B cell (primary cell): ENCODE results near the gene RAD51B. TPM values are rescaled to one million over a fixed set of nuclear protein-coding genes. Genes with fewer than 3 reads are reported as not detected.

Source experiments
- ATAC-seq: fragments of 200-7000 bp; cut with Tn5 transposase; one replicate; pipeline ENCODE4 v1.10.0; 2021; ENCODE audit warnings: low read depth, mild to moderate bottlenecking, moderate number of reproducible peaks, moderate library complexity
- CTCF ChIA-PET: fragments of 350-600 bp; sonication (Branson Sonifier 250); formaldehyde crosslinking; loops from one replicate; lab custom pipeline; 2021; ENCODE audit warnings: antibody characterized with exemption, inconsistent platforms; lab: Charles Lee
- POLR2A ChIA-PET: fragments of 350-600 bp; sonication (Branson Sonifier 250); formaldehyde crosslinking; loops from one replicate; lab custom pipeline; 2021; ENCODE audit warnings: antibody characterized with exemption; lab: Charles Lee
- DNase-seq: peaks from one replicate; pipeline ENCODE4 v3.0.0; 2013
- H2AFZ ChIP-seq: 2 replicates; pipeline ENCODE4 v1.6.1; 2012; ENCODE audit warnings: mild to moderate bottlenecking, low read depth, low read length; ENCODE audit not compliant: insufficient read depth, poor library complexity, severe bottlenecking
- H3K27ac ChIP-seq, 2 donors: 1 replicate in 1 of 2; 2 replicates in 1 of 2; pipeline ENCODE4 v1.5.1; 2012 to 2013; ENCODE audit warnings: low read length in 2 of 2, mild to moderate bottlenecking in 2 of 2, moderate library complexity in 1 of 2
- H3K27me3 ChIP-seq, 4 experiments: fragments of 200-600 bp in 1 of 4; sonication (generic) in 1 of 4; replicated peaks in 1 of 4; 1 replicate in 2 of 4; 2 replicates in 2 of 4; pipeline versions ENCODE4 v1.6.1 to v1.7.0; 2013 to 2016; ENCODE audit warnings: low read length in 3 of 4, mild to moderate bottlenecking in 2 of 4, mixed read lengths in 1 of 4, moderate library complexity in 1 of 4; ENCODE audit not compliant: insufficient read depth in 4 of 4, control insufficient read depth in 3 of 4; ENCODE audit errors: control extremely low read depth in 1 of 4
- H3K36me3 ChIP-seq, 2 experiments: replicated peaks in 1 of 2; 1 replicate in 1 of 2; 2 replicates in 1 of 2; pipeline versions ENCODE4 v1.6.1 to v1.7.1; 2013; ENCODE audit warnings: low read length in 1 of 2; ENCODE audit not compliant: insufficient read depth in 2 of 2, control insufficient read depth in 1 of 2; ENCODE audit errors: control extremely low read depth in 1 of 2, extremely low read depth in 1 of 2
- H3K4me1 ChIP-seq, 2 donors: fragments of 200-600 bp in 1 of 2; sonication (generic) in 1 of 2; 1 replicate in 1 of 2; 2 replicates in 1 of 2; pipeline versions ENCODE4 v1.5.1 to v1.6.1; 2013 to 2017; ENCODE audit warnings: low read length in 2 of 2; ENCODE audit not compliant: control insufficient read depth in 2 of 2, insufficient read depth in 2 of 2
- H3K4me2 ChIP-seq: replicated peaks from 2 replicates; pipeline ENCODE3; 2012; ENCODE audit warnings: mild to moderate bottlenecking, low read depth, low read length; ENCODE audit not compliant: poor library complexity, severe bottlenecking
- H3K4me3 ChIP-seq, 5 experiments: fragments of 200-600 bp in 1 of 5; sonication (generic) in 1 of 5; 1 replicate in 3 of 5; 2 replicates in 2 of 5; pipeline versions ENCODE4 v1.5.1 to v1.7.0; 2011 to 2016; ENCODE audit warnings: low read length in 4 of 5, mild to moderate bottlenecking in 4 of 5, low read depth in 2 of 5, control low read depth in 1 of 5, moderate library complexity in 1 of 5; ENCODE audit not compliant: insufficient read depth in 1 of 5; ENCODE audit errors: control extremely low read depth in 1 of 5, extremely low read depth in 1 of 5
- H3K79me2 ChIP-seq: fragments of 200-600 bp; sonication (generic); one replicate; pipeline ENCODE4 v1.6.0; 2016; ENCODE audit warnings: low read length; ENCODE audit not compliant: control insufficient read depth, insufficient read depth
- H3K9ac ChIP-seq: fragments of 200-600 bp; sonication (generic); 2 replicates; pipeline ENCODE4 v1.6.1; 2017; ENCODE audit warnings: mild to moderate bottlenecking, low read length, moderate library complexity
- H3K9me3 ChIP-seq, 3 donors: one replicate each; pipeline versions ENCODE4 v1.6.1 to v1.7.1; 2013; ENCODE audit warnings: low read length in 2 of 3; ENCODE audit not compliant: control insufficient read depth in 2 of 3, insufficient read depth in 1 of 3; ENCODE audit errors: control extremely low read depth in 1 of 3
- H4K20me1 ChIP-seq: 2 replicates; pipeline ENCODE4 v1.6.0; 2012; ENCODE audit warnings: mild to moderate bottlenecking, low read length; ENCODE audit not compliant: insufficient read depth, control insufficient read depth, poor library complexity, severe bottlenecking
- H3K27ac Mint-ChIP-seq: one replicate; pipeline ENCODE4 v1.8.0; 2021; ENCODE audit warnings: mixed read lengths
- H3K27me3 Mint-ChIP-seq: one replicate; pipeline ENCODE4 v1.8.0; 2021; ENCODE audit warnings: mixed read lengths
- H3K4me1 Mint-ChIP-seq: one replicate; pipeline ENCODE4 v1.8.0; 2021; ENCODE audit warnings: mixed read lengths
- H3K4me3 Mint-ChIP-seq: one replicate; pipeline ENCODE4 v1.8.0; 2021; ENCODE audit warnings: mixed read lengths
- H3K9me3 Mint-ChIP-seq: one replicate; pipeline ENCODE4 v1.8.0; 2022; ENCODE audit warnings: mixed read lengths; ENCODE audit not compliant: insufficient read depth
- EZH2 ChIP-seq: IDR thresholded peaks from 2 replicates; pipeline ENCODE4 v1.6.1; 2012; ENCODE audit warnings: borderline replicate concordance, low read depth, mild to moderate bottlenecking, moderate library complexity, low read length; ENCODE audit not compliant: insufficient read depth, poor library complexity, severe bottlenecking
- WGBS: methylation state at CpG from one replicate; pipeline ENCODE4 v1.1.5; 2013; ENCODE audit warnings: missing lambda C conversion rate; ENCODE audit not compliant: insufficient coverage; 5-methylcytosine and 5-hydroxymethylcytosine counted together
- intact Hi-C: fragments of 100-400 bp; cut with micrococcal nuclease; formaldehyde crosslinking; loops from one replicate; pipeline ENCODE4 v1.10.0; 2022
- polyA plus RNA-seq: library from polyadenylated mRNA; depleted of rRNA; stranded (reverse); fragments of >200 nt; gene quantifications from 2 replicates; pipeline ENCODE4 v1.2.3, GENCODE V29; 2012
- total RNA-seq, 2 donors: library from RNA; stranded (reverse); fragments of 120-200 nt in 1 of 2; gene quantifications; 1 replicate in 1 of 2; 2 replicates in 1 of 2; pipeline versions ENCODE4 v1.2.3 to v1.2.4, GENCODE V29; 2013 to 2022
- TF ChIP-seq, protein P1 (sequence below): fragments of 200-600 bp; IDR thresholded peaks from one replicate; pipeline ENCODE4 v1.8.0; 2022; ENCODE audit warnings: antibody characterized with exemption, mild to moderate bottlenecking

Gene RAD51B
- total and polyA plus RNA-seq, 2 donors (not counting 1 experiment from before 2014, with no cell fraction given) = 6.5 to 60.6 TPM

GRCh38 chr14:68766299-68767247 lies 947.0 kb downstream of the RAD51B start:
- Histone ChIP-seq H3K36me3 (no peaks in the 10 kb centered on the region), H3K4me3 (no peak overlapping the region), H3K9me3 (no peaks in the 10 kb centered on the region), H4K20me1 (no peaks in the 10 kb centered on the region), H3K27me3 (no peaks in the 10 kb centered on the region), H2AFZ (no peak overlapping the region), H3K27ac (no peak overlapping the region), H3K4me1 (peaks cover 3 to 6% of the 10 kb centered on the region in 2 donors), H3K79me2 (no peaks in the 10 kb centered on the region), H3K4me2 (no peak overlapping the region), H3K9ac (no peak overlapping the region)
- H3K9me3 Mint-ChIP-seq = no peaks in the 10 kb centered on the region
- no peak for TF ChIP-seq EZH2
- H3K27ac Mint-ChIP-seq = no peak overlapping the region
- ChIA-PET CTCF (no interaction called here), POLR2A (no interaction called here)
- H3K27me3 Mint-ChIP-seq = no peaks in the 10 kb centered on the region
- intact Hi-C loops = no loop called here
- WGBS = 88% methylated on average over 5 of the region's 7 CpGs
- ATAC-seq = no peak
- DNase-seq = no peak
- peaks cover 4% of the 10 kb centered on the region for H3K4me1 Mint-ChIP-seq
- no peak overlapping the region for H3K4me3 Mint-ChIP-seq

DNA sequence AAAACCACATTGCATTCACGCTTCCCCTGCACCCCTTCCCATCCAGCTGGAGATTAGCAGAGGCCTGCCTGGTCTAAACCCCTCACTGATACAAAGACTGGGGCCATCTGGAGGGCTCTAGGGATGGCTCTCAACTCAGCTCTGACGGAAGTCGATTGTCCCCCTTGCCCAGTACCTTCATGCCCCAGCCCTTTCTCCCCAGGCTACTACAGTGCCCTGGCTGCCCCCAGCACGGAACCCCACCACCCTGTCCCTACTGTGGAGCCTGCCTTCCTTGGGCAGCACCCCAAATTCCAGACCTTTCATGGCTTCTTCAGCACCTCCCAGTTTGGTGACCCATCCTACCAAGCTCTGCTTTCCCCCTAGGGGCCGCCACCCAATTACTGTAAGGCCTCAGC lies 947.7 kb downstream of the RAD51B start:
- no peak overlapping the region for H3K4me2 ChIP-seq
- intact Hi-C loops = no loop called here

More for the DNA sequence above, 947.7 kb downstream of the RAD51B start:
- Histone ChIP-seq H3K79me2 (no peaks in the 10 kb centered on the region), H3K9ac (no peak overlapping the region), H3K27ac (no peak overlapping the region), H3K9me3 (no peaks in the 10 kb centered on the region), H3K36me3 (no peaks in the 10 kb centered on the region), H3K4me3 (no peak overlapping the region), H2AFZ (no peak overlapping the region), H3K4me1 (peaks cover 9 to 11% of the 10 kb centered on the region in 2 donors), H3K27me3 (no peaks in the 10 kb centered on the region), H4K20me1 (no peaks in the 10 kb centered on the region)
- no peaks in the 10 kb centered on the region for H3K27me3 Mint-ChIP-seq
- WGBS = 93% methylated on average over 4 of the region's 5 CpGs
- ChIA-PET CTCF (no interaction called here), POLR2A (no interaction called here)
- no peak for TF ChIP-seq EZH2
- TF ChIP-seq, protein P1, sequence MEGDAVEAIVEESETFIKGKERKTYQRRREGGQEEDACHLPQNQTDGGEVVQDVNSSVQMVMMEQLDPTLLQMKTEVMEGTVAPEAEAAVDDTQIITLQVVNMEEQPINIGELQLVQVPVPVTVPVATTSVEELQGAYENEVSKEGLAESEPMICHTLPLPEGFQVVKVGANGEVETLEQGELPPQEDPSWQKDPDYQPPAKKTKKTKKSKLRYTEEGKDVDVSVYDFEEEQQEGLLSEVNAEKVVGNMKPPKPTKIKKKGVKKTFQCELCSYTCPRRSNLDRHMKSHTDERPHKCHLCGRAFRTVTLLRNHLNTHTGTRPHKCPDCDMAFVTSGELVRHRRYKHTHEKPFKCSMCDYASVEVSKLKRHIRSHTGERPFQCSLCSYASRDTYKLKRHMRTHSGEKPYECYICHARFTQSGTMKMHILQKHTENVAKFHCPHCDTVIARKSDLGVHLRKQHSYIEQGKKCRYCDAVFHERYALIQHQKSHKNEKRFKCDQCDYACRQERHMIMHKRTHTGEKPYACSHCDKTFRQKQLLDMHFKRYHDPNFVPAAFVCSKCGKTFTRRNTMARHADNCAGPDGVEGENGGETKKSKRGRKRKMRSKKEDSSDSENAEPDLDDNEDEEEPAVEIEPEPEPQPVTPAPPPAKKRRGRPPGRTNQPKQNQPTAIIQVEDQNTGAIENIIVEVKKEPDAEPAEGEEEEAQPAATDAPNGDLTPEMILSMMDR = no peak
- no peak overlapping the region for H3K4me3 Mint-ChIP-seq
- no peak overlapping the region for H3K27ac Mint-ChIP-seq
- ATAC-seq = no peak
- no peaks in the 10 kb centered on the region for H3K9me3 Mint-ChIP-seq
- H3K4me1 Mint-ChIP-seq = peaks cover 8% of the 10 kb centered on the region
- no peak for DNase-seq
